ENCODE data around the gene PEMT.

DNA sequence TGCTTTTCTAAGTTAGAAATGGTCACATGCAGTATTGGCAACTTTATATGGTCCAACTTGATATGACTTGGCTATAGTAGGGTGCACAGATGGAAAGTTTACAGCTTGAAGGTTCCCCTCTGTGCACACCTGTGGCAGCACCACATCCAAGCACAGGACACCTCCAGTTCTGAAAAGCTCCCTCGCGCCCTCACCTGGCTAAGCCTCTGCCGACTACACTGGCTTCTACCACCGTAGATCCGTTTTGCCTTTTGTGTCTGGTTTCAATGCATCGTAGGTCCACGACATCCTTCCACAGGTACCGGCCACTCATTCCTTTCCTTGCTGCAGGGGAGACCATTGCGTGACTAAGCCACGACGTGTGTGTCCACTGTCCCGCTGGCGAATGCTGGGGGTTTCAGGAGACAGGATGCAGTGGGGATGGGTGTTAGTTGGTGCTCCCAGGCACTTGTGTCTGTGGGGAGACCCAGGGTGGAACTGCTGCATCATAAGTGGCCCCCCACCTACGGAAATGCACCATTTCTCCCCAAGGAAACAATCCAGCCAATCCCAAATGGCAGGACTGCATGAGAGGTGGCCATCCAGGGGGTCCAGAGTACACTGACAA, 90.4 kb downstream of the PEMT start:
- TF ChIP-seq FOXP2 (optimal IDR thresholded peaks at IDR 0.05; ENCODE audit: control extremely low read depth, extremely low read length, insufficient read depth) (no peak), EZH2 (IDR thresholded peaks at IDR 0.05) (no peak), POLR2AphosphoS5 (IDR thresholded peaks at IDR 0.05; ENCODE audit: borderline replicate concordance, low read depth, low read length) (no peak)

All from SK-N-MC (cell line).